ENCODE measurements around the gene HSD17B7. TPM values are rescaled to one million over a fixed set of nuclear protein-coding genes. Genes with fewer than 3 reads are reported as not detected.

Gene HSD17B7
- total RNA-seq, 1 donor from 2014 or later, result 4.2 TPM

DNA sequence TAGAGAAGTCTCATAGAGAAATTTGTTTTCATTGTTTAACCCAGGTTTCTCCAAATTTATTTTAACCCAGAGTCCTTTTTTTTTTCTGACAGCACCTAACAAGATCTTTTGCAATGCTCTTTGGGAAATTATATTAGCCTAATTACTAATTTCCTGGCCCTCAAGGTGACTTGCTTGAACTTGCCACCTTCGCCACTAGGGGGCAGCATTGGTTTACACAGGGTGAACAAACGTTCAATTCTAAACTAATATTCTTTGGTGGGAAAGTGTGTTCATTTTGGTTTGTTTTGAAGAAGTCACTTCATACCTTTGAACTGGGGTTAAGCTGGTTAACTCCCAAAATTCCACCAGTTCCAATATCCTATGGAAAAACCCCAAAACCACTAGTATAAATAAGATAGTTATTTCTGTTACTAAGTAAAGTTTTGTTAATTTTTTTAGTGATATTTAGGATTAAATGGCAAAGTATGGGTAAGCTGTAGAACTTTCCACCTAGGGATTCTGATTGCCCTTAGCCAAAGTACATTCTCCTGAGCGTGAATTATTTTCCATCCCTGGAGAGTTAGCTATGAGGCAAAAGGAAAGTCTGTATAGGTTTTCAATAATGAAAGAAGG, 57.4 kb downstream of the HSD17B7 start:
- intact Hi-C loops (cut with DNase I), result loop anchor here (5.0 kb wide), 2 partner anchors 224 to 324 kb away; no protein-coding TSS in a partner anchor
- no peak for ATAC-seq

DNA sequence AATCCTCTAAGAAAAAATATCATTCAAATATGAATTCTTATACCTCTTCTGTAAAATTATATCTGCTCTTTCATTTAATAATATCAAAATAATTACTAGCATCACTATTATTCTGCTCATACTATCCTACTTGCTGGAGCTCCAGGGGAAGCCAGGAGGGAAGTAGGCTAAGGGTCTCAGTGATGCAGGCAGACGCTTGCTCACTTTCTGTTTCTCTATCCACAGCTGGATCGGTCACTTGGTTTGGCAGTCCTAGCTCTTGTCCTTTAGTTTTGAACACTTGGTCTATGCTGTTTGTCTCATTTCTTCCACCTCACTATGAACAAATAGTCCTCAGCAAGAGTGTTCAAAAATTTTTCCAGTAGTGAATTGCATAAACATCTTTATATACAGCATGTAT, 59.2 kb downstream of the HSD17B7 start:
- DNase-seq (ENCODE audit: missing footprints) (no peak), ATAC-seq (no peak)
- intact Hi-C loops (cut with DNase I), result loop anchor here (5.0 kb wide), 2 partner anchors 223 to 323 kb away; no protein-coding TSS in a partner anchor

More for the DNA sequence above, 57.4 kb downstream of the HSD17B7 start:
- peak; percentile 81 for DNase-seq (ENCODE audit: missing footprints)

DNA sequence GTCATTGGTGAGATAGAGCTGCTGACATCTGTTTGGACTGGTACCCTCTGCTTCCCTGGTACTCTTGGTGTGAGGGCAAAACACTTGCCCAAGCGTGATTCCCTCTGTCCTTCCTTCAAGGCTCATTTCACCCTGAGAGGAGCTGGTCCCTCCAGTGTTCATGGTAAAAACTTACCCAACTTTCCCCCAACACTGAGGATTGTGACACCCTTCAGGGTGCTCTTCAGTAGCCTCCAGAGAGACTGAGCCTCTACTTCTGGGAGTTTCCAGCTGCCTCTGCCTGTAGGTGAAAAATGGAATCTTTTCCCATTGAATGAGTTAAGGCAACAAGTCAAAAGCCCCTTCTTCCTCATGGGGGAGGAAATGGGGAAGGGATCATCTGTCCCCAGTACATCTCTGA, 60.8 kb downstream of the HSD17B7 start:
- DNase-seq (ENCODE audit: missing footprints) (no peak), ATAC-seq (no peak)
- intact Hi-C loops (cut with DNase I), result no loop called here

DNA sequence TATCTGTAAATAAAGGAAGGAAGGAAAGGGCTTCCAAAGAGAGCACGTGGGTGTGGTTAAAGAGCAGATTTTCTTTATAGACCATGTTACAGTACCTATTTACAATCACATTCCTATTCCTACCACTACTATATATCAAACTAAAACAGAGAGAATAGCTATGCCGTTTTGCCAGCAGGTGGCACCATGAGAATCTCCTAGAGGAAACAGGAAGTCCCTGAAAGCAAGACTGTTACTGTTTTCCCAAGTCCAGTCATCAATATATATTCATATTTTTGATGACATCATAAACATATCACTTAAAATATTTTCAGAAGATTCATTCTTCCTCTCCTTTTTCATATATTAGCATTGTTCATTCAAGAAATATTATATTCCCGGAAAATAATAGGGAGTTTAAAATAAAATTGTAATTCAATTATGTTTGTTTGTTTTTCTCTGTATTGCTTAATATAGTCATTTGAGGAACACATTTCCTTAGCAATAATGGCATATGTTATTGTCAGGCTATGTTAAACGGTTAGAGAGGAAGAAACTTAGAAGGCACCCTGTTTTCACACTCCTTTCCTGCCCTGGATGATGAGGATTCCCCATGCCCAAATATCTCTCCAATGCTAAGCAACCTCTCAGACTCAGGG, 63.9 kb downstream of the HSD17B7 start:
- intact Hi-C loops (cut with DNase I), result loop anchor here (2.0 kb wide), 1 partner anchor 458 kb away; no protein-coding TSS in a partner anchor
- peak; percentile 56 for ATAC-seq
- DNase-seq (ENCODE audit: missing footprints), result no peak

DNA sequence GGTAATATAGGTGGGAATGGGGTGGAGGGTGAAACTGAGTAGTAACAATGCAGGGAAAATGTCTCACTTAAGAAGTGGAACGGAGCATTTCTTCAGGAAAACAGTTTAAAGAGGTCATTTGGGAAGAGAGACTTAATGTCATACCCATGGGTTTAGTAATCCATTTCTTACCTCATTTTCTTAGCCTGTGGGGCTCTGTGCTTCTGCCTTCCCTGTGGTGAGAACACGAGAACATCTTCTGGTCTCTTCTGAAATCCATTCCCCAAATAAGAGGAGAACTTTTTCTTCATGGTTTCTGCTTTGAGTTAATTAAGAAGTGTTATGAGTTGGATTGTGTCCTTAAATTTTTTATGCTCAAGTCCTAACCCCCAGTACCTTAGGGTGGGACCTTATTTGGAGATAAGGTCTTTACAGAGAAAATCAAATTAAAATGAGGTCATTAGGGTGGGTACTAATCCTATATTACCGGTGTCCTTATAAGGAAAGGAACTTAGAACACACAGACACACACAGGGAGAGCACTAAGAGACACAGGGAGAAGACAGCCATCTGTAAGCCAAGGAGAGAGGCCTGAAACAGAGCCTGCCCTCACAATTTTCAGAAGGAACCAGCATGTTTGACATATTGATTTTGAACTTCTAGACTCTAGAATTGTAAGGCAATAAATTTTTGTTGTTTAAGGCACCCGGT, 65.1 kb downstream of the HSD17B7 start:
- intact Hi-C loops (cut with DNase I), result loop anchor here (2.0 kb wide), 1 partner anchor 457 kb away; no protein-coding TSS in a partner anchor
- DNase-seq (ENCODE audit: missing footprints) (no peak), ATAC-seq (no peak)

DNA sequence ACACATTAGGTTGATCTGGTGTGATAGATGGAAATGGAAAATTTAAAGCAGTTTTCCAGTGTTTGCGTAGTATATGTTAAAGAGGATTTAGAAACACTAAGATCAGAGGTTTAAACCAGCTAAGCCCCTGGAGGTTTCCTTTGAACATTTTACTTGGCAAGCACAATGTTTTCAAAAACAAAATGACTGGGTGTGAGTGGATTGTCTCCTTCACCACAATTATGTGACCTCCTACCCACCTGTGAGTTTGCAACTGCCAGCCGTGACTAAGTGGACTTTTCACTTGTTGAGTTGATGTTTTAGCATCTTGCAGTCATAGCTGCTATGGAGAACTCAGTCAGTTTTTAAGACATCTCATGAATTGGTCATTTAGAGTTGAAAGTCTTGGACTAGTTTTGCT, 65.8 kb downstream of the HSD17B7 start:
- DNase-seq (ENCODE audit: missing footprints) (no peak), ATAC-seq (no peak)
- intact Hi-C loops (cut with DNase I), result no loop called here

DNA sequence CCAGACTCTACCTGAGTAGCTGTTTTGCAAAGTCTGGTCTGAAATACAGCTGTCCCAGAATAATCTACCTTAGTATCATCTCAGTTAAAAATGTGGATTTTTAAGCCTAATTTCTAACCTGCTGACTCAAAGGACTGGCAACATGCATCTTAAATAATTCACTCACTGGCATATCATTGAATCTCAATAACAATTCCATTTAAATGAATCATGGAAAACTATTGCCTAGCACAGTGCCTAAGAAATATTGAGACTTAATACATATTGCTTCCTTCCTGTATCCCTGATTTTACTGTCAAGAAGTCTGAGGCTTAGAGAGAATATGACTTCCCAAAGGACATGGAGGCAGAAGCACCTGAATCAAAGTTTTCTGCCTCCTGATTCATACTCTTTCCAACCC, 67.3 kb downstream of the HSD17B7 start:
- intact Hi-C loops (cut with DNase I), result no loop called here

DNA sequence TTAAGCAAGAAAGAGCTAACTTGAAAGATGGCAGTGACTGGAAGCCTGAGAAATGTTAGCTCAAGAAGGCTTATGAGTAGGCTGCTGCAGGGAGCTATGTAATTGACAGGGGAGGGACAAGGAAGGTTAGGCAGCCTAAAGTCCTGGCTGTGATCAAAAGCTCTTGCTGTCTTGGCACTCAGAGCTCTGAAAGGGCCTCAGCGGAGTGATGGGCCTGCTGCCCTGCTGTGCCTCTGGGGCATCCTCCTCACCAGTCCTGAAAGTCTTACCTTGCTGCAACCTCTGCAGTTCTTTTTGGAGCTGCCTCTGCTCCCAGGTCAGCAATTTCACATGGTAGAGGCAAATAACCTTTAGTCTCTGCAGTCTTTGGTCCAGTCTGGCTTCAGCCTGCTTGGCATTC, 68.7 kb downstream of the HSD17B7 start:
- ATAC-seq (no peak), DNase-seq (ENCODE audit: missing footprints) (no peak)
- intact Hi-C loops (cut with DNase I), result no loop called here

More for the DNA sequence above, 67.3 kb downstream of the HSD17B7 start:
- ATAC-seq (no peak), DNase-seq (ENCODE audit: missing footprints) (no peak)

DNA sequence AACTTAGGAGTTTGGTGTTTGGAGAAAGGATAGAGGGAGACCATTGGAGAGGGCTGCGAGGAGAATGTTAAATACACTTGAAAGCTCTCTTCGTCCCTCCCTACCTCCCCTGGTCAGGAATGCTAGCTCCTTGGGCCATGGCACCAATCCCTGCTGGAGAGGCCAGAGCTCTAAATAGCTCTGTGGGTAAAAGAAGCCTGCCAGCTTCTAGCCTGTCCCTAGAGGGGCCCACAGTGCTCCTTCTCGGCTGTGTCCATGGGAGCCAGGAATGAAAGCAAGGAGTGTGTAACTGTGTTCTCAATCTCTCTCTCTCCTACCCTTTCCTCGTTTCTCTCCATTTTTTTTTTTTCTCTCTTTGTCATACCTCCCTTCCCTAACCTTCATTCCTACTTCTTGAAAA, 70.6 kb downstream of the HSD17B7 start, which contains the start of gene CCDC190:
Gene CCDC190, minus strand, starts transcription at position 75 of the 400 bp plus-strand sequence. CDS start 1,529 bp downstream, outside the sequence.
- intact Hi-C loops (cut with DNase I), result no loop called here
- no peak for DNase-seq (ENCODE audit: missing footprints)
- ATAC-seq, result peak; percentile 93

DNA sequence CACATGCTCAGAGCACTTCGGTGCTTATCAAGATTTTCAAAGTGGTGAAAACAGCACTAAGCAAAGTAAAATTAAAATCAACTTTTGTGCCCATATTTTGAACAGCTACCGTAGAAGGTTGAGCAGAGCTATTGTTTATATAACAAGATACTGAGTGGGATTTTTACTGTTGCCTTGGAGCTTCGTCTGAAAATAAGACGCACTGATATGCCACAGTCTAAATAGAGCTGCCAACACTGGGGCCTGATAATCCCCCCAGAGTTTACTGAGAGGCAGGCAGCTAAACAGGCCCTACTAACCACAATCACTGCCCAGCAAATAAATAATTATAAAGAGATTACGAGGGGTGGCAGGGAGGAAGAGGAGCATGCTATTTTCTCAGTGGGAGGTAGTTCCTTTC, 71.1 kb downstream of the HSD17B7 start:
- no peak for DNase-seq (ENCODE audit: missing footprints)
- no peak for ATAC-seq
- intact Hi-C loops (cut with DNase I), result no loop called here

Other genes with a start within 250 kb of the HSD17B7 start
- 28.9 TPM for gene UAP1, start 229.0 kb upstream of the HSD17B7 start, total RNA-seq
- gene DDR2, start 158.2 kb upstream of the HSD17B7 start, total RNA-seq, result 34.4 TPM
- gene CCDC190, start 70.5 kb downstream of the HSD17B7 start, total RNA-seq, result 0.35 TPM

All from Right ventricle myocardium inferior (tissue), 1 donor.